Measurements from ENCODE around the gene MYRIP.
"Not testable (repeated sequence)": the region's sequence is repeated elsewhere in the genome, so short reads cannot be mapped to it uniquely, and the experiment has no call there.

MYRIP gene

DNA sequence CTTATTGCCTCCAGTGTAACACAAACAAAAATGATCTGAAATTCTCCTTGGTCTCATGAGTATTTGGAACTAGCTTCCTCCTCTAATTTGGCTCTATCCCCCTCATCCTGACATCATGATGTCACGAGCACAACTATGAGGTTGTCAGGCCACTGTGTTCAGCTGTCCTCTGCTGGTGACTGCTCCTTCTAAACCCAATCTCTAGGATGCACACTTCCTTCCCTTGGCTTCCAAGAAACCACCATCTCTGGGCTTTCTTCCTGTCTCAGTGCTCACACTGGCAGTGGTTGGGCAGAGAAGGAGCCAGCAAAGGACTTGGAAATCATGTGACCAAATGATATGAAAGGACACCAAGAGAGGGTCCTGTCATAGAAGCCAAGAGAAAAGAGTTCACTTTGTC lies 469.4 kb downstream of the MYRIP start:
- no peaks in the 10 kb centered on the region for H3K27me3 ChIP-seq (ENCODE audit: control insufficient read depth, insufficient read depth, low read length)
- no peak overlapping the region for H2AFZ ChIP-seq
- no peak overlapping the region for H3K4me2 ChIP-seq (ENCODE audit: low read length)
- no peak overlapping the region for H3K9ac ChIP-seq
- H3K4me3 ChIP-seq (ENCODE audit: low read depth, low read length): no peak overlapping the region
- H3K79me2 ChIP-seq: no peaks in the 10 kb centered on the region
- H3K36me3 ChIP-seq (ENCODE audit: control insufficient read depth, insufficient read depth, low read length): no peaks in the 10 kb centered on the region
- no peak overlapping the region for H3K27ac ChIP-seq
- TF ChIP-seq, protein P1, sequence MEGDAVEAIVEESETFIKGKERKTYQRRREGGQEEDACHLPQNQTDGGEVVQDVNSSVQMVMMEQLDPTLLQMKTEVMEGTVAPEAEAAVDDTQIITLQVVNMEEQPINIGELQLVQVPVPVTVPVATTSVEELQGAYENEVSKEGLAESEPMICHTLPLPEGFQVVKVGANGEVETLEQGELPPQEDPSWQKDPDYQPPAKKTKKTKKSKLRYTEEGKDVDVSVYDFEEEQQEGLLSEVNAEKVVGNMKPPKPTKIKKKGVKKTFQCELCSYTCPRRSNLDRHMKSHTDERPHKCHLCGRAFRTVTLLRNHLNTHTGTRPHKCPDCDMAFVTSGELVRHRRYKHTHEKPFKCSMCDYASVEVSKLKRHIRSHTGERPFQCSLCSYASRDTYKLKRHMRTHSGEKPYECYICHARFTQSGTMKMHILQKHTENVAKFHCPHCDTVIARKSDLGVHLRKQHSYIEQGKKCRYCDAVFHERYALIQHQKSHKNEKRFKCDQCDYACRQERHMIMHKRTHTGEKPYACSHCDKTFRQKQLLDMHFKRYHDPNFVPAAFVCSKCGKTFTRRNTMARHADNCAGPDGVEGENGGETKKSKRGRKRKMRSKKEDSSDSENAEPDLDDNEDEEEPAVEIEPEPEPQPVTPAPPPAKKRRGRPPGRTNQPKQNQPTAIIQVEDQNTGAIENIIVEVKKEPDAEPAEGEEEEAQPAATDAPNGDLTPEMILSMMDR (IDR thresholded peaks at IDR 0.05): no peak
- no peaks in the 10 kb centered on the region for H3K4me1 ChIP-seq
- H3K9me3 ChIP-seq (ENCODE audit: control insufficient read depth, low read length): no peaks in the 10 kb centered on the region

DNA sequence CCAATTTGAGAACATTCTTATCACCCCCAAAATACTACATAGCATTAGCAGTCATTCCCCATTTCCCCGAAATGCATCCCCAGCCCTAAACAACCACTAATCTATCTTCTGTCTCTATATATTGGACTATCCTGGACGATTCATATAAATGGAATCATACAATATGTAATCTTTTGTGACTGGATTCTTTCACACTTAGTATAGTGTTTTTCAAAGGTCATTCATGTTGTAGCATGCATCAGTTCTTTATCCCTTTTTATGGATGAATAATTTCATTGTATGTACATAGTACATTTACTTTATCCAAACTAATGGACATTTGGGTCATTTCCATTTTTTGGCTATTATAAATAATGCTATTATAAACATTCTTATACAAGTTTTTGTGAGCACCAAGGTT lies 472.6 kb downstream of the MYRIP start:
- Histone ChIP-seq H3K4me2 (ENCODE audit: low read length) (no peak overlapping the region), H3K27me3 (ENCODE audit: control insufficient read depth, insufficient read depth, low read length) (no peaks in the 10 kb centered on the region), H3K79me2 (no peaks in the 10 kb centered on the region), H2AFZ (no peak overlapping the region), H3K36me3 (ENCODE audit: control insufficient read depth, insufficient read depth, low read length) (no peaks in the 10 kb centered on the region), H3K9me3 (ENCODE audit: control insufficient read depth, low read length) (no peaks in the 10 kb centered on the region), H3K27ac (no peak overlapping the region), H3K4me1 (no peaks in the 10 kb centered on the region), H3K4me3 (ENCODE audit: low read depth, low read length) (no peak overlapping the region), H3K9ac (no peak overlapping the region)
- TF ChIP-seq, protein P1 (IDR thresholded peaks at IDR 0.05): no peak

DNA sequence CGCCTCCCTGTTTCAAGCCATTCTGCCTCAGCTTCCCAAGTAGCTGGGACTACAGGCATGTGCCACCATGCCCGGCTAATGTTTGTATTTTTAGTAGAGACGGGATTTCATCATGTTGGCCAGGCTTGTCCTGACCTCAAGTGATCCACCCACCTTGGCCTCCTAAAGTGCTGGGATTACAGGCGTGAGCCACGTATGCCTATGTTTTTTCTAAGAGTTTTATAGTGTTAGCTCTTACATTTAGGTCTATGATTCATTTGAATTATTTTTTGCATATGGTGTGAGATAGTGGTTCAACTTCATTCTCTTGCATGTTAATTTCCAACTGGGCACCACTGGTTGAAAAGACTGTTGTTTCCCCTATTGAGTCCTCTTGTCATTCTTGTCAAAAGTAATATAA lies 473.6 kb downstream of the MYRIP start:
- not testable (repeated sequence) for H3K9me3 ChIP-seq (ENCODE audit: control insufficient read depth, low read length); H3K4me1 ChIP-seq; H3K4me3 ChIP-seq (ENCODE audit: low read depth, low read length); H2AFZ ChIP-seq; H3K79me2 ChIP-seq; H3K36me3 ChIP-seq (ENCODE audit: control insufficient read depth, insufficient read depth, low read length); H3K27me3 ChIP-seq (ENCODE audit: control insufficient read depth, insufficient read depth, low read length); H3K27ac ChIP-seq; H3K4me2 ChIP-seq (ENCODE audit: low read length); H3K9ac ChIP-seq

DNA sequence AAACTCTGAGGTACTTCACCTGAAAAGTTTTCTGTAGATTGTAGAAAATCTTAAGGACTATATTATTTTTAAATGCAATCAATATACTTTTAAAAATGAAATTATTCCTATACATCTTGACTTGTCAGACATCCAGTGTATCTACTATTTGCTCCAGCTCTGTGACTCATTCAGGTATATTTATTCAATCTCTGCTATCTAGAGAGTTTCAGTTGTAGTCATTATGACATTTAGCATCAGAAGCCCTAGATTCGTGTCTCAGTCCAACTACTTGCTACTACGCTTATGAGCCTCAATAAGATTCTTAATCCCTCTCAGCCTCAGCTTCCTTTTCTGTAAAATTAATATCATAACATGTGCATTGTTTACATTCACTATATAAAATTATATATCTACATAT lies 477.8 kb downstream of the MYRIP start:
- Histone ChIP-seq H3K79me2 (no peaks in the 10 kb centered on the region), H3K9ac (no peak overlapping the region), H3K27me3 (ENCODE audit: control insufficient read depth, insufficient read depth, low read length) (no peaks in the 10 kb centered on the region), H3K4me2 (ENCODE audit: low read length) (no peak overlapping the region), H3K9me3 (ENCODE audit: control insufficient read depth, low read length) (no peaks in the 10 kb centered on the region), H2AFZ (no peak overlapping the region), H3K36me3 (ENCODE audit: control insufficient read depth, insufficient read depth, low read length) (no peaks in the 10 kb centered on the region), H3K27ac (no peak overlapping the region), H3K4me1 (no peaks in the 10 kb centered on the region), H3K4me3 (ENCODE audit: low read depth, low read length) (no peak overlapping the region)
- TF ChIP-seq, protein P1 (IDR thresholded peaks at IDR 0.05): no peak

DNA sequence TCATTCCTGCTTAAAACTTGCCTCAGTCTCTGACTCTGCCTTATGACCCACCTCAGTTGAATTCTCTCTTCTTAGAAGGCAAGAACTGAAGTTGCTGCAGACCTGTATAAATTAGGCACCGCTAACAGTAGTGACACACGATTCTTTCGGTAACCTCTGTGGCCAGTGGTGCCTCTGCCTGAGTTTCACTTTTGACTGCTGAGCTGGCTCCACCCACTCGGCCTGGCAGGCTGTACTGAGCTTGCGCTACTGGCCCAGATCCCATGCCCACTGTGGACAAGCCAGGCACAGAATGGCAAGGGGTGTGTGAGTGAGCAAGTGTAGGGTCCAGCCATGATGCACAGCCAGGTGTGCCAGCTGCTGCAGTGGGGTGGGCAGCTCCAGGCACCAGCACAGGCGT lies 481.0 kb downstream of the MYRIP start:
- Histone ChIP-seq H2AFZ (no peak overlapping the region), H3K9ac (no peak overlapping the region), H3K4me3 (ENCODE audit: low read depth, low read length) (no peak overlapping the region), H3K27me3 (ENCODE audit: control insufficient read depth, insufficient read depth, low read length) (no peaks in the 10 kb centered on the region), H3K4me2 (ENCODE audit: low read length) (no peak overlapping the region), H3K79me2 (no peaks in the 10 kb centered on the region), H3K36me3 (ENCODE audit: control insufficient read depth, insufficient read depth, low read length) (no peaks in the 10 kb centered on the region), H3K27ac (no peak overlapping the region), H3K4me1 (no peaks in the 10 kb centered on the region), H3K9me3 (ENCODE audit: control insufficient read depth, low read length) (no peaks in the 10 kb centered on the region)
- TF ChIP-seq, protein P1 (IDR thresholded peaks at IDR 0.05): no peak
